Gastrocnemius medialis (tissue), 4 donors: Measurements from ENCODE around the gene CMTM3. TPM values are rescaled to one million over a fixed set of nuclear protein-coding genes. Genes with fewer than 3 reads are reported as not detected.
A peak's percentile ranks its signal among the peaks of the same experiment; 100 is the strongest.

Experiments
- ATAC-seq, 2 donors: fragments of 150-250 bp; one replicate each; pipeline ENCODE4 v1.9.1; 2016
- DNase-seq, 2 donors: peaks; one replicate each; pipeline ENCODE4 v3.0.0-alpha.2; 2019
- H3K27ac ChIP-seq, 4 donors: fragments of 200-600 bp; sonication (generic); 1 replicate in 1 of 4; 2 replicates in 3 of 4; pipeline ENCODE4 v1.5.1; 2016 to 2018; ENCODE audit warnings: mild to moderate bottlenecking in 2 of 4, moderate library complexity in 1 of 4
- H3K27me3 ChIP-seq, 3 donors: fragments of 200-600 bp; sonication (generic) in 2 of 3; 1 replicate in 1 of 3; 2 replicates in 2 of 3; pipeline versions ENCODE4 v1.5.1 to v1.6.0; 2016 to 2019; ENCODE audit warnings: mild to moderate bottlenecking in 1 of 3, moderate library complexity in 1 of 3
- H3K36me3 ChIP-seq, 2 donors: fragments of 200-600 bp; sonication (generic) in 1 of 2; one replicate each; pipeline ENCODE4 v1.5.1; 2017 to 2018
- H3K4me1 ChIP-seq, 2 donors: fragments of 200-600 bp; sonication (generic) in 1 of 2; one replicate each; pipeline ENCODE4 v1.5.1; 2016 to 2017; ENCODE audit warnings: mild to moderate bottlenecking in 2 of 2
- H3K4me3 ChIP-seq, 4 donors: fragments of 200-600 bp; sonication (generic) in 3 of 4; 1 replicate in 1 of 4; 2 replicates in 3 of 4; pipeline ENCODE4 v1.5.1; 2016 to 2019; ENCODE audit warnings: mild to moderate bottlenecking in 2 of 4
- H3K9me3 ChIP-seq, 3 donors: fragments of 200-600 bp; sonication (generic) in 2 of 3; 1 replicate in 1 of 3; 2 replicates in 2 of 3; pipeline ENCODE4 v1.5.1; 2016 to 2019
- CTCF ChIP-seq, 5 experiments: fragments of 450-650 bp in 3 of 5; fragments of 200-600 bp in 2 of 5; sonication (generic) in 2 of 5; IDR thresholded peaks in 4 of 5; conservative IDR thresholded peaks in 1 of 5; 1 replicate in 4 of 5; 2 replicates in 1 of 5; pipeline ENCODE4 v1.5.1; 2016 to 2019; ENCODE audit warnings: antibody characterized with exemption in 5 of 5, mild to moderate bottlenecking in 3 of 5, moderate library complexity in 3 of 5
- POLR2A ChIP-seq, 2 donors: fragments of 450-650 bp; IDR thresholded peaks; one replicate each; pipeline ENCODE4 v1.6.1; 2017; ENCODE audit warnings: antibody characterized with exemption in 2 of 2, mild to moderate bottlenecking in 2 of 2, moderate library complexity in 2 of 2
- in situ Hi-C, 4 donors: fragments of 200-750 bp; cut with MboI; loops; one replicate each; pipeline versions ENCODE4 v1.15.0 to v1.8.0; 2017; ENCODE audit warnings: low sequenced_read_pairs in 4 of 4
- intact Hi-C: fragments of 100-400 bp; cut with DNase I; formaldehyde crosslinking; loops from one replicate; pipeline ENCODE4 v1.15.1; 2023; ENCODE audit warnings: low total_unique reads
- total RNA-seq, 4 donors: library from RNA; depleted of rRNA; stranded (reverse); fragments of >200 nt; gene quantifications; one replicate each; pipeline versions ENCODE4 v1.1.0 to v1.2.3, GENCODE V29; 2016

The CMTM3 gene
- total RNA-seq, 4 donors from 2014 or later: 2.6 to 11.3 (median 5.1) TPM

GRCh38 chr16:66575060-66575459, 29.4 kb upstream of the CMTM3 start:
- intact Hi-C loops (no loop called here), in situ Hi-C loops (no loop called here)
- no peaks in the 10 kb centered on the region for H3K9me3 ChIP-seq
- ATAC-seq: no peak
- peaks cover 14 to 15% of the 10 kb centered on the region in 2 donors for H3K4me1 ChIP-seq
- DNase-seq: no peak
- no peaks in the 10 kb centered on the region for H3K36me3 ChIP-seq
- H3K27ac ChIP-seq: no peak overlapping the region
- H3K27me3 ChIP-seq: peaks cover 13 to 29% (median 20%) of the 10 kb centered on the region in 3 donors
- no peak overlapping the region for H3K4me3 ChIP-seq
- TF ChIP-seq POLR2A (IDR thresholded peaks at IDR 0.05) (no peak), CTCF (IDR thresholded peaks at IDR 0.05 in 4 of 5, conservative IDR thresholded peaks at IDR 0.05 in 1 of 5) (no peak)

DNA sequence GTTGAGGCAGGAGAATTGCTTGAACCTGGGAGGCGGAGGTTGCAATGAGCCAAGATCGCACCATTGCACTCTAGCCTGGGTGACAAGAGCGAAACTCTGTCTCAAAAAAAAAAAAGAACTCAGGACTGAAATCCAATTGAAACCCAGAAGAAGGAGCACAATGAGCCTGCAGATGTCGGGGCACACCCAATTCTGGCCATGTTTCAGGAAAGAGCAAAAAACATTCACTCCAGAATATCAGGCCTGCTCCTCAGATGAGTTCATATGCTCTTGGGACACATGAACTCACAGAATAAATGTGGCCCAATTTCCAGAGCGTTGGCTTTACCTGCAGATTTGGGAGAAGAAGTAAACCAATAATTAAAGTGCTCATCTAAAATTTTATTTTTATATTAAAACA, 28.2 kb upstream of the CMTM3 start:
- intact Hi-C loops: no loop called here
- H3K27me3 ChIP-seq: peaks cover 13 to 29% (median 20%) of the 10 kb centered on the region in 3 donors
- no peak overlapping the region for H3K4me3 ChIP-seq
- no peak overlapping the region for H3K27ac ChIP-seq
- DNase-seq (peak in 1 of 2 donors; percentile 43), ATAC-seq (no peak)
- TF ChIP-seq CTCF (IDR thresholded peaks at IDR 0.05 in 4 of 5, conservative IDR thresholded peaks at IDR 0.05 in 1 of 5): no peak
- TF ChIP-seq POLR2A (IDR thresholded peaks at IDR 0.05): no peak
- H3K4me1 ChIP-seq: peaks cover 27% of the 10 kb centered on the region in 2 donors
- in situ Hi-C loops: no loop called here
- H3K36me3 ChIP-seq: no peaks in the 10 kb centered on the region
- H3K9me3 ChIP-seq: no peaks in the 10 kb centered on the region

- no peak for ATAC-seq
- intact Hi-C loops: no loop called here
These were observed 25.6 kb upstream of the CMTM3 start, which contains the start of gene CMTM2 for GRCh38 chr16:66578651-66579531. Gene CMTM2, plus strand, starts transcription at chr16:66579463. Its CDS starts 145 bp downstream, at chr16:66579608.

DNA sequence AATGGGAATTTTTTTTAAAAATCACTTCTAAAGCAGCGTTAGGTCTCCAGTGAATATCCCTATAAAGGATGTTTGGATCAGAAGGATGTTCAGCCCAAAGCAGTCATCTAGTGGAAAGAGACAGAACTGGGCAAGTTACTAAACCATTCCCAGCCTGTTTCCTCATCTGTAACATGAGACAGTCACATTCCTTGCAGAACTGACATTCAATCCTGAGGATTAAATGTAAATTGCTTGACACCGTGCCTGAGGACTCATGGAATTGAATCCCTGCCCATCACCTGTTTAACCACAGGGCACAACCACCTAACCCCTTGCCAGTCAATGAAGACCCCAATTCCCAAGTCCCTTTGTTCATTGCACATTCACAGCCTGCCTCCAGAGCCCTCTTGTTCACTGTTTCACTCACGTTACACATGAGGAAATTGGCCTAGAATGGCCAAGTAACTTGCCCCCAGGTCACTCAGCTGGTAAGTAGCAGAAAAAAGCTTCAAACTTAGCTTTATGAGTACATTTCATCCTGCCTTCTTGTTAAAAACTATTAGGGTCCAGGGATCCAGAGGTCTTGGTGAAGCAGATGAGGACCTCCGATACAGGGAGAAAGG, 23.8 kb upstream of the CMTM3 start:
- Histone ChIP-seq H3K27me3 (peaks cover 13 to 29% (median 20%) of the 10 kb centered on the region in 3 donors), H3K4me1 (peaks cover 27% of the 10 kb centered on the region in 2 donors), H3K36me3 (no peaks in the 10 kb centered on the region), H3K27ac (peak overlapping the region in 3 of 4 donors; percentile 33 to 48 (median 35)), H3K4me3 (no peak overlapping the region), H3K9me3 (no peaks in the 10 kb centered on the region)
- ATAC-seq (peak; percentile 96 to 99), DNase-seq (peak in 1 of 2 donors; percentile 24)
- in situ Hi-C loops (no loop called here), intact Hi-C loops (no loop called here)
- no peak for TF ChIP-seq POLR2A (IDR thresholded peaks at IDR 0.05)

More at GRCh38 chr16:66578651-66579531, 25.6 kb upstream of the CMTM3 start, which contains the start of gene CMTM2:
- H3K36me3 ChIP-seq: no peaks in the 10 kb centered on the region
- H3K4me3 ChIP-seq: peak within 1 kb of the TSS; percentile 17 to 45 (median 33)
- TF ChIP-seq POLR2A (IDR thresholded peaks at IDR 0.05): no peak
- no peak for TF ChIP-seq CTCF (IDR thresholded peaks at IDR 0.05 in 4 of 5, conservative IDR thresholded peaks at IDR 0.05 in 1 of 5)
- H3K4me1 ChIP-seq: peaks cover 27% of the 10 kb centered on the region in 2 donors
- H3K27ac ChIP-seq: no peak within 1 kb of the TSS
- H3K9me3 ChIP-seq: no peaks in the 10 kb centered on the region
- in situ Hi-C loops: no loop called here
- DNase-seq: no peak
- H3K27me3 ChIP-seq: peaks cover 13 to 29% (median 20%) of the 10 kb centered on the region in 3 donors
